HG02623 (cell line): ENCODE results near the gene DRD4.

Experiments used
- ATAC-seq: cut with Tn5 transposase; IDR thresholded peaks from one replicate; pipeline ENCODE4 v1.9.1; 2021; ENCODE audit warnings: moderate library complexity; ENCODE audit not compliant: unreplicated experiment

DRD4 gene

DNA sequence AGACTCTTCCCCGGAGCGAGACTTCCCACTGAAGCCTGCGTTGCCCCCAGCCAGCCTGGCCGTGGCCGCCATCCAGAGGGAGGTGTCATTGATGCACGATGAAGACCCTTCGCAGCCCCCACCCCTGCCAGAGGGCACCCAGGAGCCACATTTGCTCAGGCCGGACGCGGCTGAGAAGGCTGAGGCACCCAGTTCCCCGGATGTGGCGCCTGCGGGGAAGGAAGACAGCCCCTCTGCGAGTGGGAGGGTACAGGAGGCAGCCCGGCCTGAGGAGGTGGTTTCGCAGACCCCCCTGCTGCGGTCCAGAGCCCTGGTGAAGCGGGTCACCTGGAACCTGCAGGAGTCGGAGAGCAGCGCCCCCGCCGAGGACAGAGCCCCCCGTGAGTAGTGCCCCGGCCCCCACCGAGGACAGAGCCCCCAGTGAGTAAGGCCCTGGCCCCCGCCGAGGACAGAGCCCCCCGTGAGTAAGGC, 27.7 kb upstream of the DRD4 start:
- ATAC-seq = no peak

DNA sequence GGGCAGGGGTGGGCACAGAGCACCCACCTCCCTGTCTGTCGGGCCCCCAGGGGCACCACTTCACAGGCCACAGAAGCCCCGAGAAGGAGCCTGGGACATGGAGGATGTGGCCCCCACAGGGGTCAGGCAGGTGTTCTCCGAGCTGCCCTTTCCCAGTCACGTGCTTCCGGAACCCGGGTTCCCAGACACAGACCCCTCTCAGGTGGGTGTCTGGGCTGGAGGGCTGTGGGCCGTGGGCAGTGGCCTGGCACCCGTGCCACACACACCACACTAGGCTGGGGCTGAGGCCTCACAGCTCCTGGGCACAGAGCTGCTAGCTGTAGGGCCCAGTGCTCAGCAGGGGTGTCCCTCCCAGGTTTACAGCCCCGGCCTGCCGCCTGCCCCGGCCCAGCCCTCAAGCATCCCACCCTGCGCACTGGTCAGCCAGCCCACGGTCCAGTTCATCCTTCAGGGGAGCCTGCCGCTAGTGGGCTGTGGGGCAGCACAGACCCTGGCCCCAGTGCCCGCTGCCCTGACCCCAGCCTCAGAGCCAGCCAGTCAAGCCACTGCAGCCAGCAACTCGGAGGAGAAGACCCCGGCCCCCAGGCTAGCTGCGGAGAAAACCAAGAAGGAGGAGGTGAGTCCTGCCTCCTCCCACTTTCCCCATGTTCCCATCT, 26.8 kb upstream of the DRD4 start:
- ATAC-seq = no peak

DNA sequence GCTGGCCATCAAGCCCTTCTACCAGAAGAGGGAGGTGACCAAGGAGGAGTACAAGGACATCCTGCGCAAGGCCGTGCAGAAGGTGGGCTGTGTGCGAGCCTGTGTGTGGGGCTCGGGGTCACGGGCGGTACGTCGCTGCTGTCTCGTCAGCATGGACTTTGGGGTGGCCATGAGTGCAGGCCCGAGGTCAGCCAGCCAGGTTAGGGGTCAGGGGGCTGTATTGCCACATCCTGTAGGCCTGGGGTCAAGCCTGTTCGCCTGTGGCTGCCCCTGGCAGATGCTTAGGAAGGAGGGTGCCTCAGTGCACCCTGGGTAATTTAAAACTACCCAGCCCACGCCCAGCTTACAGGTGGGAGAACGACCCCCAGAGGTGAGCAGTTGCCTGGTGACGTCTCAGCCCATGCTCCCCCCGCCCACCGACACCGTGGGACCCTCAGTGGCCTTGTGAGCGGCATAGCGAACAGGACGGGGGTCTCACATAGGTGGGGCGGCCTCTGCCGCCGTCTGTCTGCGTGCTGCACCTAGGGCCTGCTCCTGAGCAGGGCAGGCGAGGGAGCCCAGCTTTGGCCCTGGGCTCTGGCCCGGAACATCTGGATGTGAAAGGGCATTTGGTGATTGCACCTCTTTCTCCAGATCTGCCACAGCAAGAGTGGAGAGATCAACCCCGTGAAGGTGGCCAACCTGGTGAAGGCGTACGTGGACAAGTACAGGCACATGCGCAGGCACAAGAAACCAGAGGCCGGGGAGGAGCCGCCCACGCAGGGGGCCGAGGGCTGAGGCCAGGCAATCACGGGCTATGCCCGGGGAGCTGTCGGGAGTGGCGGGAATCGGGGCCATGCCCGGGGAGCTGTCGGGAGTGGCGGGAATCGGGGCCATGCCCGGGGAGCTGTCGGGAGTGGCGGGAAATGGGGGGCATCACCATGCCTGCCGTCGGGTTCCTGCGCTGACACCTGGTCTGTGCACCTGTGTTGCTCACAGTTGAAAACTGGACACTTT, 25.8 kb upstream of the DRD4 start:
- no peak for ATAC-seq

DNA sequence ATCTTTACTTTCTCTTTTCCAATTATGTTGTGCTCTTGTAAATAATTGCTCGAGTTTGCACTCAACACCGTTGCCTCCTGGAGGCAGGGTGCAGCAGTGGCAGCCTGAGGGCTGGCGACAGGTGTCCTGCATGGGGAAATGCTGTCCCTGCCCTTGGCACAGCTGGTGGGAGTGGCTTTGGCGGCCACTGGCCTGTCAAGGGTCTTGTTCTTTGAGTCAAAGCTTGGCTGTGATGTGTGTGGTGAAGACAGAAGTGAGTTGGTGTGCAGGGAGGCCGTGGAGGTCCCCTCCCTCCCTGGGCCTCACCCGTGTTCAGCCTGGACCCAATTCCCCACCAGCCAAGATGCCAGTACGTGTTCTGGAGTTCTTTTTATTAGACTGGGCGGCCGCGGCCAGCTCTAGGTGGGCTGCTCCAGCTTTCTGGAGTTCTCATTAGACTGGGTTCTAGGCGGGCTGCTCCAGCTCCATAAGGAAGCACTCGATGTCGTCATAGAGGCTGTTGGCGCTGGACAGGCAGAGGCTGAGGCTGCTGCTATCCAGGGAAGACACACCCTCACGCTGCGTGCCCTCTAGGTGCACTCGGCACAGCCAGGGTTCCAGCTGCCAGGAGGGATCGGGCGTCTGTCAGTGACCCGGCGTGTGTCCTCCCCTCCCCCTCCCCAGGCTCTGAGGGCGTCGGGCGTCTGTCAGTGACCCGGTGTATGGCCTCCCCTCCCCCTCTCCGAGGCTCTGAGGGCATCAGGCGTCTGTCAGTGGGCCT, 24.7 kb upstream of the DRD4 start:
- no peak for ATAC-seq

DNA sequence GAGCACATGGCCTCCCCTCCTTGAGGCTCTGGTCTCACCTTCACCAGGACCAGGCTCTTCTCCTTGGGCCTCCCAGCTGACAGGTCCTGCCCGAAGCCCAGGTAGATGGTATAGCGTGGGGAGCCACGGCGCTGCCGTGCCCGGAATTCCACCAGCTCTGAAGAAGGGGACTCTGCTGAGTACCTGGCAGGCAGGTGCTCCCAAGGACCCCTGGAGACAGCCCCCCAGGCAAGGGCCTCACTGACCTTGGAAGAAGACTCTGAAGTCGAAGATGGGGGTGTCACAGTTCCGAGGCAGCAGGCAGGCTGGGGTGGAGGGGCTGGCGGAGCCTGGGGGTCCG, 24.1 kb upstream of the DRD4 start:
- no peak for ATAC-seq

DNA sequence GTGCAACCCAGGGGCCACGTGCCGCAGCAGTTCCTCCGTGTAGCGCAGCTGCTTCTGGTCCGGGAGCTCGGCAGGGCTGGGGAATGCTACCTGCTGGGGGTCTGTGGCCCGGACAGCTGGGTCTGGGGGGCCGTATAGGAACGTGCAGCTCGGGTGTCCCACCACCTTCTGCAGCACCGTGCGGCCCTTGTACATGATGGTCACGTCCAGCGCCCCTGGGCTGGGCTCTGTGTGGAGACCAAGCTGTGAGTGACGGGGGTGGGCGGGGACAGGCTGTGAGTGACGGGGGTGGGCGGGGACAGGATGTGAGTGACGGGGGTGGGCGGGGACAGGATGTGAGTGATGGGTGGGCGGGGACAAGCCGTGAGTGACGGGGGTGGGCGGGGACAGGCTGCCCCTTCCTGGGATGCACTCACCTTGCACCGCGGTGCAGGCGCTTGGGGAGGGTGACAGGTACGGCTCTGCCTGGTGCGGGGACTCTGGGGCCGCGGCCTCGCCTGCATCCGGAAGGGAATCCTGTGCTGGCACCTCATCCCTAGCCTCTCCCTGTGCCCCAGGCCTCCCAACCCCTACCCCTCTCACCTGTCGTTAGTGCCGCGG, 23.6 kb upstream of the DRD4 start:
- no peak for ATAC-seq

DNA sequence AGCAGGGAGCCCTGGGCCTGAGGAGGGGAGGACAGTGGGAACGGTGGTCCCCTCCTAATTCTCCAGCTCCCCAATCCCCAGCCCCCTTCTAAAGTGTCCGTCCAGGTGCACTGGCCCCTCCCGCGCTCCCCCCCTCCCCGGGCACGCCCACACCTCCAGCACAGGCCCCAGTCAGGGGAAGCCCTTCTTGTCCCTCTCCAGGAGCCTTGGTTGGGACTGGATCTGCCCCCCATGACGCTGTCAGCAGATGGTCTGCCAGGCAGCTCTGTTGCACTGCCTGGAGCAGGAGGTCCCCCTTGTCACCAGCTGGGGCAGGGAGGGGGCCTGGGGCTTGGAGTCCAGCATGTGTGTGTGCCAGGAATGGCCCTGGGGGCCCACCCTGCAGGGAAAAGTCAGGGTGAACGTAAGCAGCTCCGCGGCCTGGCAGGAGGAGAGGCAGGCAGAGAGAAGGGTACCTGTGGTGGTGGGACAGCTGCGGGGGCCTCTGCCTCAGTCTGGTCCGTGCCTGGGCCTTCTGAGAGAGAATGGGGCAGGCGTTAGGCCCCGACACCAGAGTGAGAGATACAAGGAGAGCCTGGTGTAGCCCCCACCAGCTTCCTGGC, 22.9 kb upstream of the DRD4 start:
- no peak for ATAC-seq

DNA sequence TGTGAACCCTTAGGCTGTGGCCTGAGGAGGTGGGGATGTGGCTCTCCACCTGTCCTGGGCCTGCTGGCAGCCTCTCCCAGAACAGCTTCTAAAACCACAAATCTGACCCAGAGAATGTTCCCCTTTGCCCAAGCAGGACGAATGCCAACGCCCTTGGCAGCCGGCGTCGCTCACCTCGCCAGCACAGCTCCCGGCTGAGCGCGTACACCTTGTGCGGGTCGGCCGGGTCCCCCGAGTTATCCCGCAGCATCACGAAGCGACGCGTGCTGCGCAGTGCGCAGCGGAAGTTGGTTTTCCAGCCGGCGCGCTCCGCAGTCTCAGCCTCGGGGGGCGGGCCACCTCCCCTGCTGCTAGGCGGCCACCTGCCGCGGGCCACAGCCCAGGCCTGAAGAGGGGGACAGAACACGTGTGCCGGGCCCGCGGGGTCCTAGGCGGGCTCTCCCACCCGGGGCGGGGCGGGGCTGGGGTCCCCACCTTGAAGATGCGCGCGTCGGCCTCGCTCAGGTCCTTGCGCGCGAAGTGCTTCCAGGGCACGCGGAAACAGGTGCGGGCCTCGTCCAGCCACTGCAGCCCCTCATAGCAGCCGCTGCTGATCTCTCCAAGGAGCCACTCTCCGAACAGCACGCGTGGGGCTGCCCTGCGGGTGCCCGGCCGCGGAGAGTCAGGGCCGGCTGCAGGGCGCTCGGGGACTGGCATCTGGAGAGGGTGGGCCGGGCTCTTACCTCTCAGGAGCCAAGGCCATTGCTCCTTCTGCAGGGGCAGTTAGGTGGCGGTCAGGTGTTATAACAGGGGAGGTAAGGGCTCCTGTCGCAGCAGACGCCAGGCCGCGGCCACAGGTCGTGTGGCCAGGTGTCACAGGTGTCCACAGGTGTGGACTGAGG, 22.2 kb upstream of the DRD4 start:
- no peak for ATAC-seq

DNA sequence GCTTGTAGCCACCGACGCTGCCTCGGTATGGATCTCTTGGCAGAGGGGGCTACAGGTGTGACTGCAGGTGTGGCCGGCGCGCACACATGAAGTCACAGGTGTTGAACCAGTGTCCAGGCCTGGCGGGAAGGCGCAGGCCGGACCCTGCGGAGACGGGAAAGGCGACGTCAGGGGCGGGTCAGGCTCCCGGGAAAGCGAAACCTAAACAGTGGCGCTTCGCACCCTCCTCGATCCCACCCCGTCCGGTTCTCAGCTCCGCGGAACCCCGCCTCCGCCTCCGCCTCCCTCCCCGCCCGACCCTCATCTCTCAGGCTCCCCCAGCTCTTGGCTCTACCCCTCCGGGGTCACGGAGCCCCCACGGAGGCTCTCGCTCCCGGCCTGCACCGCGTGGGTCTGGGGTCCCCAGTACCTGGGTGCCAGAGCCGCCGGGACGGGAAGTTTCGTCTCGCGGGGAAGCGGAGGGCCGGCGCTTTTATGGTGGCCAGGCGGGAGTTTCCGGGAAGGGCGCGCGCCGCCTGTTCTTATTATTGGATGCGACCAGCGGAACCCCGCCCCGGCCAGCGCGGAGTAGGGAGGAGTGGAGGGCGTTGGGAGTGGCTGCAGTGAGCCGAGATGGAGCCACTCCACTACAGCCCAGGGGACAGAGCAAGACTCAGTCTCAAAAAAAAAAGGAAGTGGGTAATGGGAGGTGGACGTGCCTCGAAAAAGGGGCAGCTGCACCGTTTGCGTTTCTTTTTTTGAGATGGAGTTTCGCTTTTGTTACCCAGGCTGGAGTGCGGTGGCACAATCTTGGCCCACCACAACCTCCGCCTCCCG, 21.4 kb upstream of the DRD4 start, which contains the start of gene IRF7:
Gene IRF7 (minus strand): TSS at position 447 of the 816 bp plus-strand sequence. CDS start 586 bp downstream, outside the sequence.
- ATAC-seq = peak; percentile 70

DNA sequence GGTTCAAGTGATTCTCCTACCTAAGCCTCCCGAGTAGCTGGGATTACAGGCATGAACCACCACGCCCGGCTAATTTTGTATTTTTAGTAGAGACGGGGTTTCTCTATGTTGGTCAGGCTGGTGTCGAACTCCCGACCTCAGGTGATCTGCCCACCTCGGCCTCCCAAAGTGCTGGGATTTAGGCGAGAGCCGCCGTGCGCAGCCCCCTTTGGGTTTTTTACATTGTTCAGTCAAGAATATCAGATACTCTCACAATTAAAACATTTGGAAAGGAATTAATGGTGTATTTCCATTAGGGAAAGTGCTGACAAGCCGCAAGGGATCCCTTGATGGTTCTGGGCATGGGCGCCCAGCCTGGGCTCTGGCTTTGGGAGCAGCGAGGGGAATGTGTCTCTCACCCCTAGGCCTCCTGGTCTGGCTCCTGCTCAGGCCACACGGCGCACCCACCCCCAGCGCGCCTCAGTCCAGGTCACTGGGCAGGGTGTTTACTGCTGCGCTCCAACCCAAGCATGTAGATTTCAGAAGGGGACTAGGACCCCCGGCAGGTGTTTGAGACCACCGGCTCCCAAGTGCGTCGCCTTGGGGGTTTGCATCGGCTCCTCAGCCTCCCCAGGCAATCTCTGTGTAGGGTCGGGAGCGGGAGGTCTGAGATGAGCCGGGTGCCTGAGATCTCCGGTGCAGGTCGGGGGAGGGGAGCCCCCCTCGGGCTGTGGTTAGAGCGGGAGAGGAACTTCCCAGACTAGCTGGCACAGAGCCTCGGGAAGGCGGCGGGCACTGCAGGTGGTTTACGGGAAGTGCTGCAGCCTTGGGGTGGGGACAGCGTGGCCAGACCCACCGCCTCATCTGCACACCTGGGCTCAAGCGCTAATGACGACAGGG, 20.5 kb upstream of the DRD4 start:
- ATAC-seq = no peak

DNA sequence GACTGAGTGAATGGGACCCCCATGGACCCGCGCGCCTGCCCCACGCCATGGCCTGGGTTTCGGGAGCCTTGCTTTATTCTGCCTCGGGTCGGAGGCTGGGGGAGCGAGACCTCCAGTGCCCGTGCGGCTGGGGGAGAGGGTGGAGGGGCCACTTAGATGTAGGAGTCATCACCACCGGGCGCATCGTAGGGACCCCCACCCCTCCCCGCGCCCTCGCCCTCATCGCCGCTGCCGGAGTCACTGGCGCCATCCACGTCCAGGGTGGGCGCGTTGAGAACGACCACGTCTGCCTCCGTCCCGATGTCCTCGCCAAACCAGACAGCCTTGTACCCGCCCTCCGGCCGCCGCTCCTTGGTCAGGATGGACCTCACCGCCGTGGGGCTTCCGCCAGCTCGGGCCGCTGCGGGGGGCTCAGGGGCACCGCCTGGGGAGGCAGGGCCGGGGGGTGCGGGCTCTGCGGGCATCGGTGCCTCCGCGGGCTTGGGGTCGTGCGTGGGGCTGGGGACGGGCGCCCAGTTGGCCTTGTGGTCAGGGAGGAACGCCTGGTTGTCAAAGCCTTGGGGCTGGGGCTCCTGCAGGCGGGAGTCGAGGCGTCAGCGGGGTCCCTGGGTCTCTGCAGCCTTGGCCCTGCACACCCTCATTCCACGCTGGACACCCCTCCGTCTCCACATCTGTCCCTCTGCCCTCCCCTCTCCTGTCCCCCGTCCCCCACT, 19.7 kb upstream of the DRD4 start:
- no peak for ATAC-seq

DNA sequence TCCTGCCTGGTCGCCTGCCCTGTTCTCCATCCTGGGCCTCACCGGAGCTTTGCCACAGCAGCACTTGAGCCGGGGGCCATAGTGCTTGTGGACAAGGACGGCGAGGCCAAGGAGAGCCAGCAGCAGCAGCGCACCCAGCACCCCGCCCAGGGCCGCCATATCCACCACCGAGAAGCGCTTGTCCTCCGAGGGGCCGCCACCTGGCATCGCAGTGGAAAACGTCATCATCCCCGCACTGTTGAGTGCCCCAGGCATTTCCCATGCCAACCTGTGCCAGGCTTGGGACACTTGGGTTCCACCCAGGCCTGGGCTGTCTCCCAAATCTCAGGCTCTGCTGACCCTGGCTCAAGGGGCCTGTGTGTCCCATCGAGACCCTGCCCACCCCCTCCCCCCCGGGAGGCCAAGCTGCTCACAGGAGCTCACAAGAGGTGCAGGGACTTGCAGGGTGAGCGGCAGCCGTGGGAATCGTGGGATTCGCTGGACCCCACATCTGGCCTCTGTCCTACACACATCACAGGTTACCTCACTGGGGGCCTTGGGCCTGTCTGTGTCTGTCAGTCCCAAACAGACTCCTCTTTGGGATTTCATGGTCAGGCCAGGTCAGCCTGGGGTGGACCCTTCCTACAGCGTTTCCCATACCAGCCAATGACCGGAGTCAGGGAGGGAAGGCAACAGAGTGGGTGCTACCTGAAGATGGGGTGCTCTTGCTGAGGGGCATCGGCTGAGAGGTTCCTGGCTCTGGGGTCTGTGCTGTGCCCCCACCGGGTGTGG, 19.0 kb upstream of the DRD4 start:
- ATAC-seq = no peak

DNA sequence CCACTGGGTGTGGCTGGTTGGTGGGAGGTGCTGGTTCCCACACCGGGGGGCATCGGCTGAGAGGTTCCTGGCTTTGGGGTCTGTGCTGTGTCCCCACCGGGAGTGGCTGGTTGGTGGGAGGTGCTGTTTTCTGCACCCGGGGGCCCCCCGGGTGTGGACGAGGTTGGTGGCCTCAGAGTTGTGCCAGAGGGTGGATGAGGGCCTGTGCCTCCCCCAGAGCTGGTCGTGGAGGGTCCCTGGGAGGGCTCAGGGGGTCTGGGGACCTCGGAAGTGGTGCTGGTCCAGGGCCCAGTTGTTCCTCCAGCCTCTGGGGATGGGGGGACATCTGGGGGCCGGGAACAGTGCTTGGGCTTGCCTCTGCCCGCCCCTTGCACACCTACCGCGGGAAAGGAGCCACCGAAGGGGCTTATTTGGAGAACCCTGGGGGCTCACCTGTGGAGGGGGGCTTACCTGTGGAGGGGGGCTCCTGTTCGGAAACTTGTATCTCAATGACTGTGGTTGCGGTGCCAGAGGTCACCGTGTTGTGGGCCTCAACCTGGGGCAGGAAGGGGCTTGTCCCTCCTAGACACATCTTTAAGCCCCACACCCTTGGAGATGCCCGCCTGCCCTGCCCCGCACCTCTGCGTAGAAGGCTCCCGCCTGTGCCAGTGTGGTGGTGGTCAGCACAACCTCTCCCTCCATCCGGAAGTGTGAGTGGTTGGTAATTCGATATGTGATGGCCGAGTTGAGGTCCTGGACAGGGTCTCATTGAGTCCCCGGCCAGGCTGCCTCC, 18.0 kb upstream of the DRD4 start:
- no peak for ATAC-seq

DNA sequence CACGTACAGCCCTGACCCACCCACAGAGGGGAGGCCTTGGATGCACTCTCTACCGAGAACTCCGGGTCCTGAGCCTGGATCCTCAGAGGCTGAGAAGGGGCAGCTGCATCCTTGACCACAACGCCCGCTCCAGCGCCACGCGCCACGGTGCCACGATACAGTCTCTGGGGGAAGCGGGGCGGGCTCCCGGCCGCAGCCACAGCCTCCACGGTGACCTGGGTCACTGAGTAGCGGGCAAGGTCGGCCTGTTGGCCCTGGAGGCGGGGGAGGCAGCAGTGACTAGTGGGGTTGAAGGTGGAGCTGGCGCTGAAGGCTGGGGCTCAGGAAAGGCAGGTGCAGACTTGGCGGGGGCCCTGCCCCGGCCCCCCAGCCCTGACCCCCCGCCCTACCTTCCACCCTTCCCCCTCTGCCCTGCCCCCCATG, 17.4 kb upstream of the DRD4 start:
- ATAC-seq = no peak

DNA sequence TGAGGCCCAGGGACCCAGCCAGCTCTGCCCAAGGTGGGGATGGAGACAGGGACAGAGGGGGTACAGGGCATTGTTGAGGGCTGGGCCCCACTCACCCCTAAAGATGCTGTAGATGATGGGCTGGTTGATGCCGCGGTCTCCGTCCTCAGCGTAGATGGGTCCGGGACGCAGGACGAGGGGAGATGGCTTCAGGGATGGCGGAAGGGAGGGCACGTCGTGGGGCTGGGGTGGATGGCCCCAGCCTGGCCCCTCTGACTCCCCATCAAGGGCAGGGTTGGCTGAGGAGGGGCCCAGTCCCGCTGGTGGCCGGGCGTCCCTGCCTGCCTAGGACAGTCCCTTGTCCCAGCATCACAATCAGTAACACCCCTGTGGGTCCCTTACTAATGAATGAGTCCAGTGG, 16.9 kb upstream of the DRD4 start:
- no peak for ATAC-seq
